GM12865 (cell line): ENCODE results near the gene TMEM252.

Experiments
- DNase-seq: peaks from one replicate; pipeline ENCODE4 v3.0.0; 2010; ENCODE audit warnings: low read depth
- H3K4me3 ChIP-seq: 2 replicates; pipeline ENCODE4 v1.5.1; 2011; ENCODE audit warnings: mild to moderate bottlenecking, low read depth, low read length, control low read depth
- CTCF ChIP-seq: IDR thresholded peaks from 2 replicates; pipeline ENCODE4 v1.5.1; 2011; ENCODE audit warnings: low read length, control low read depth, low read depth, inconsistent platforms; ENCODE audit not compliant: insufficient read depth; ENCODE audit errors: missing control alignments

TMEM252 gene, protein sequence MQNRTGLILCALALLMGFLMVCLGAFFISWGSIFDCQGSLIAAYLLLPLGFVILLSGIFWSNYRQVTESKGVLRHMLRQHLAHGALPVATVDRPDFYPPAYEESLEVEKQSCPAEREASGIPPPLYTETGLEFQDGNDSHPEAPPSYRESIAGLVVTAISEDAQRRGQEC

DNA sequence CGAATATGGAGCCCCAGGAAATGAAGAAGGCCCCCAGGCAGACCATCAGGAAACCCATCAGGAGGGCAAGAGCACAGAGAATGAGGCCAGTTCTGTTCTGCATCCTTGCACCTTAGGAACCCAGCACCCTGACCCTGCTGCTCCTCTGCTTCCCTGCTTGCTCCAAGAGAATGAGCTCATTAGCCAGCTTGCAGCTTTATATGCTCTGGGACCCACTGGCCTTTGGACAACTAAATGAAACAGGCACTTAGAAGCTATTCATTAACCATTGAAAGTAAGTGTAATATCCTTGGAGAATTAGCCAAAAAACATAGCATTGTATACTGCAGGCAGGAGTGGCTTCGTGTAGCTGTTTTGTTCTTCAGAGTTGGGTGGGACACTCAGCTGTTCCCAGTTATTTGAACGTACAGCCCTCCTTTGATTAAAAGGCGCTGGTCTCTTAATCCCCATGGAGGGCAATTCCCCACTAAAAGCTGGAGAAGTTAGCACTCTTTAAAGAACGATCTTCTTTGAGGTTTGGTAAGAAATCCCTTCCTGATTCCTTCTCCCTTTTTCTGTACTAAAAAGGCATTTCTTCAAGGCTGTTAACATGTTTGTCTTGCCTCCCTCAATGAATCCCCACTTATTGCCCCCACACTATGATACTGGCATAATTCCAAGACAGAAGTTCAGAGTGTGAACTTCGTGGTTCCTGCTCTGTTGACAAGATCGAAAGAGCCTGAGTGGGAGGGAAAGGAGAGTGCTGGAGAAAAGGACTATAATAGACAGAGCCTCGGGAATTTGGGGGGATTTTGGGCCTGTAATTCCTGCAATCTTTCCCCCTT is at the start of gene TMEM252:
TSS of gene TMEM252 (minus strand) at position 172 of the 824 bp plus-strand sequence. CDS start at position 103, 69 bp downstream.
- no peak for DNase-seq
- no peak within 1 kb of the TSS for H3K4me3 ChIP-seq
- TF ChIP-seq CTCF: no peak

GRCh38 chr9:68585034-68585761 is 44.5 kb upstream of the TMEM252 start:
- no peak overlapping the region for H3K4me3 ChIP-seq
- DNase-seq: no peak
- no peak for TF ChIP-seq CTCF

GRCh38 chr9:68584189-68585033 is 43.7 kb upstream of the TMEM252 start:
- H3K4me3 ChIP-seq: no peak overlapping the region
- peak; percentile 94 for DNase-seq
- peak; percentile 99 for TF ChIP-seq CTCF

- H3K4me3 ChIP-seq: no peak overlapping the region
- TF ChIP-seq CTCF: no peak
- no peak for DNase-seq
Measured at GRCh38 chr9:68581696-68582095, 41.0 kb upstream of the TMEM252 start.

DNA sequence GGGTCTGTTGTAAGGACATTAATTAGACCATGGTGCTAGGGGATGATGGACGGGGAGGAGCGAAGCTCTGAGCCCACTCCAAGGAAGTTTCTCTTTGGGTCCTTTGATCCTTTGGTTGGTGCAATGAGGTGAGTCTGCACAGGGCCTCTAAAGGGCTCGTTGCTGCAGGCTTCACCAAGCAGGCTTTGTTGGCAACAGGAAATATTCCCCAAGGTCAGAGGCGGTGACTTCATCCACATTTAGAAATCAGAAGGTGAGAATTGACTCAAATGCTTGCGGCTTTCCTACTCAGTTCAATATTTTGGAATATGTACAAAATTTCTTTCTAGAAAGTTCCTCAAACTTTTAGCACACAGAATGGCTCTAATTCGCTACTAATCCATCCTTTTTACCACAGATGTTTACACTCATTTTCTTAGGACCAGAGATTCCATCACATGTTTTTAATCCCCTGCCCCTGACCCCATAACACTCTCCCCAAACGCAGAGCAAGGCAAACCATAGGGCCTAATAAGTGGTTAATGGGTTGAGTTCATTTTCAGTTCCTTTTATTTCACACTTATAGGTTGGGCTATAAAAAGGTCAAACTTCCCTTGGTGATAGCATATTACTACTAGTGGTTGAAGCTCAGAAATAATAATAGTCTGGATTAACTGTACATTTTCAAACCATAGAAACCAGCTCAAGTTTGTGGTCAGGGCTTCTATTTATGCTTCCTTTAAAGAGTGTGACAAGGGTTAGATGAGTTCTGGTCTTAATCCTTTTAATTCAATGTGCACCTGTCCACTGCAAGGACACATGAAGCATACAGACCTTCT is 37.3 kb upstream of the TMEM252 start:
- TF ChIP-seq CTCF: no peak

More for the DNA sequence above, 37.3 kb upstream of the TMEM252 start:
- peak; percentile 74 for DNase-seq
- H3K4me3 ChIP-seq: no peak overlapping the region
